Liver (tissue), 9 donors: ENCODE measurements around the gene EPHA6. TPM values are rescaled to one million over a fixed set of nuclear protein-coding genes. Genes with fewer than 3 reads are reported as not detected.

Experiments
- DNase-seq: peaks from one replicate; pipeline ENCODE4 v3.0.0-alpha.2; 2017; ENCODE audit warnings: low spot score
- H3K27ac ChIP-seq, 2 donors: one replicate each; pipeline ENCODE4 v1.7.0; 2013; ENCODE audit warnings: inconsistent platforms in 2 of 2, low read length in 2 of 2, control low read depth in 1 of 2, low read depth in 1 of 2, mild to moderate bottlenecking in 1 of 2
- H3K27me3 ChIP-seq, 4 donors: one replicate each; pipeline versions ENCODE4 v1.6.1 to v1.7.0; 2013; ENCODE audit warnings: low read length in 3 of 4, inconsistent platforms in 1 of 4, mild to moderate bottlenecking in 1 of 4, moderate library complexity in 1 of 4; ENCODE audit not compliant: control insufficient read depth in 4 of 4, insufficient read depth in 4 of 4
- H3K36me3 ChIP-seq, 4 donors: one replicate each; pipeline versions ENCODE4 v1.6.1 to v1.7.0; 2013; ENCODE audit warnings: low read length in 3 of 4, mild to moderate bottlenecking in 3 of 4, low read depth in 1 of 4, moderate library complexity in 1 of 4; ENCODE audit not compliant: control insufficient read depth in 4 of 4, insufficient read depth in 3 of 4
- H3K4me1 ChIP-seq, 4 donors: one replicate each; pipeline versions ENCODE4 v1.6.1 to v1.7.0; 2013; ENCODE audit warnings: low read length in 3 of 4, mild to moderate bottlenecking in 3 of 4, moderate library complexity in 1 of 4; ENCODE audit not compliant: control insufficient read depth in 4 of 4, insufficient read depth in 4 of 4
- H3K4me3 ChIP-seq, 3 donors: one replicate each; pipeline versions ENCODE4 v1.6.1 to v1.7.0; 2013; ENCODE audit warnings: low read length in 3 of 3, control low read depth in 1 of 3, low read depth in 1 of 3, mild to moderate bottlenecking in 1 of 3
- H3K9ac ChIP-seq, 2 donors: one replicate each; pipeline ENCODE4 v1.7.0; 2013; ENCODE audit warnings: low read length in 2 of 2, mild to moderate bottlenecking in 2 of 2, moderate library complexity in 2 of 2, control low read depth in 1 of 2, low read depth in 1 of 2
- H3K9me3 ChIP-seq, 4 donors: one replicate each; pipeline versions ENCODE4 v1.6.1 to v1.7.0; 2013; ENCODE audit warnings: low read length in 3 of 4; ENCODE audit not compliant: control insufficient read depth in 4 of 4
- EGR1 ChIP-seq, 2 donors: IDR thresholded peaks; 2 replicates each; pipeline ENCODE4 v1.6.1; 2016 to 2018; ENCODE audit warnings: antibody characterized with exemption in 2 of 2, low read depth in 2 of 2
- FOXA1 ChIP-seq: IDR thresholded peaks from 2 replicates; pipeline ENCODE4 v1.6.1; 2016; ENCODE audit warnings: antibody characterized with exemption
- FOXA2 ChIP-seq: IDR thresholded peaks from 2 replicates; pipeline ENCODE4 v1.6.1; 2016; ENCODE audit warnings: antibody characterized with exemption
- GABPA ChIP-seq, 2 donors: IDR thresholded peaks in 1 of 2; conservative IDR thresholded peaks in 1 of 2; 2 replicates each; pipeline ENCODE4 v1.6.1; 2016; ENCODE audit warnings: antibody characterized with exemption in 2 of 2, mild to moderate bottlenecking in 1 of 2, moderate library complexity in 1 of 2
- HNF4A ChIP-seq, 2 donors: conservative IDR thresholded peaks; 2 replicates each; pipeline ENCODE4 v1.6.1; 2016; ENCODE audit warnings: antibody characterized with exemption in 2 of 2, mild to moderate bottlenecking in 2 of 2
- HNF4G ChIP-seq: IDR thresholded peaks from 2 replicates; pipeline ENCODE4 v1.6.1; 2016; ENCODE audit warnings: antibody characterized with exemption
- JUND ChIP-seq, 2 donors: IDR thresholded peaks; 2 replicates each; pipeline ENCODE4 v1.6.1; 2016; ENCODE audit warnings: antibody characterized with exemption in 2 of 2
- NR2F2 ChIP-seq: IDR thresholded peaks from 2 replicates; pipeline ENCODE4 v1.6.1; 2016; ENCODE audit warnings: antibody characterized with exemption
- RAD21 ChIP-seq, 2 donors: IDR thresholded peaks; 2 replicates each; pipeline ENCODE4 v1.6.1; 2016; ENCODE audit warnings: antibody characterized with exemption in 2 of 2, mild to moderate bottlenecking in 2 of 2
- RXRA ChIP-seq, 2 donors: IDR thresholded peaks; 2 replicates each; pipeline ENCODE4 v1.6.1; 2017 to 2018; ENCODE audit warnings: antibody characterized with exemption in 2 of 2, mild to moderate bottlenecking in 1 of 2
- SP1 ChIP-seq: IDR thresholded peaks from 2 replicates; pipeline ENCODE4 v1.6.1; 2018; ENCODE audit warnings: antibody characterized with exemption, mild to moderate bottlenecking
- TAF1 ChIP-seq: conservative IDR thresholded peaks from 2 replicates; pipeline ENCODE4 v1.6.1; 2016; ENCODE audit warnings: antibody characterized with exemption, mild to moderate bottlenecking
- YY1 ChIP-seq: IDR thresholded peaks from 2 replicates; pipeline ENCODE4 v1.6.1; 2016; ENCODE audit warnings: antibody characterized with exemption, mild to moderate bottlenecking
- WGBS: extraction: QIAGEN DNeasy Blood & Tissue Kit; methylation state at CpG from one replicate; pipeline ENCODE4 v1.1.7; 2013; 5-methylcytosine and 5-hydroxymethylcytosine counted together
- polyA plus RNA-seq, 2 donors: library from polyadenylated mRNA; stranded (reverse) in 1 of 2; unstranded in 1 of 2; fragments of 200-250 nt in 1 of 2; fragments of >200 nt in 1 of 2; fragmentation: Nextera tagmentation in 1 of 2; extraction: Ambion mirVana in 1 of 2; gene quantifications; one replicate each; pipeline versions ENCODE4 v1.2.1 to v1.2.3, GENCODE V29; 2013 to 2015
- total RNA-seq, 2 donors: library from RNA; depleted of rRNA; stranded (reverse); fragments of >200 nt; gene quantifications; one replicate each; pipeline ENCODE4 v1.2.3, GENCODE V29; 2014
- TF ChIP-seq, protein P1 (sequence below): IDR thresholded peaks from 2 replicates; pipeline ENCODE4 v1.6.1; 2016; ENCODE audit warnings: antibody characterized with exemption
- TF ChIP-seq, protein P2 (sequence below): IDR thresholded peaks from 2 replicates; pipeline ENCODE4 v1.6.1; 2016; ENCODE audit warnings: antibody characterized with exemption
- TF ChIP-seq, protein P3 (sequence below): IDR thresholded peaks from 2 replicates; pipeline ENCODE4 v1.6.1; 2016; ENCODE audit warnings: antibody characterized with exemption
- TF ChIP-seq, protein P4 (sequence below): IDR thresholded peaks from 2 replicates; pipeline ENCODE4 v1.6.1; 2016; ENCODE audit warnings: antibody characterized with exemption, mild to moderate bottlenecking
- TF ChIP-seq, protein P5 (sequence below): fragments of 150-350 bp; IDR thresholded peaks from 2 replicates; pipeline ENCODE4 v1.5.1; 2017; ENCODE audit warnings: improper control_type of control experiment, low read depth, low read length; ENCODE audit not compliant: missing input control
- donor health status: healthy.
- donor health status: healthy.
- donor health status: healthy.
- donor health status: healthy.
- donor health status: healthy.

The EPHA6 gene
- total and polyA plus RNA-seq, 4 donors, result 0.05 to 0.17 (median 0.05) TPM; not detected in 1

DNA sequence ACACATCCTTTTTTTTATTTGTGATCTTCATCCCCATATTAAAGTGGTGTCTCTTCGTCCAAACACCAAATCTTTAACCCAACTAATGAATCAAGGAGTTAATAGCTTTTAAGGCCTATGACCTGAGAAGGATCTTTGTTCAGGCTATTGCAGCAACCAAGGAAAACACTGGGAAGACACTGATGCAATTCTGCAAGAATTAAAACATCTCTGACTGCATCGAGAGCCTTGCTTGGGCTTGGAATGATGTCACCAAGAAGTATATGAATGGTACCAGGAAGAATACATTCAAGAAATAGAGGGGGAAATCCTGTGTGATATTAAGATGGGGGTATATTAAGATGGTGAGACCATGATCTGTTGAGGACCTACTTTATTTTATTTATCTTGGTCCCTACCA is 736.0 kb downstream of the EPHA6 start:
- TF ChIP-seq FOXA1 (no peak), SP1 (no peak), FOXA2 (no peak), HNF4G (no peak), JUND (IDR thresholded peaks at IDR 0.05) (no peak), RAD21 (IDR thresholded peaks at IDR 0.05) (no peak), YY1 (no peak), HNF4A (conservative IDR thresholded peaks at IDR 0.05) (no peak), RXRA (IDR thresholded peaks at IDR 0.05) (no peak), NR2F2 (no peak), GABPA (IDR thresholded peaks at IDR 0.05 in 1 of 2, conservative IDR thresholded peaks at IDR 0.05 in 1 of 2) (no peak), TAF1 (no peak), EGR1 (IDR thresholded peaks at IDR 0.05; ENCODE audit: low read depth in 2 of 2) (no peak)
- TF ChIP-seq, protein P1, sequence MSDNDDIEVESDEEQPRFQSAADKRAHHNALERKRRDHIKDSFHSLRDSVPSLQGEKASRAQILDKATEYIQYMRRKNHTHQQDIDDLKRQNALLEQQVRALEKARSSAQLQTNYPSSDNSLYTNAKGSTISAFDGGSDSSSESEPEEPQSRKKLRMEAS, result no peak
- TF ChIP-seq, protein P2, sequence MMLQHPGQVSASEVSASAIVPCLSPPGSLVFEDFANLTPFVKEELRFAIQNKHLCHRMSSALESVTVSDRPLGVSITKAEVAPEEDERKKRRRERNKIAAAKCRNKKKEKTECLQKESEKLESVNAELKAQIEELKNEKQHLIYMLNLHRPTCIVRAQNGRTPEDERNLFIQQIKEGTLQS, result no peak
- TF ChIP-seq, protein P3, sequence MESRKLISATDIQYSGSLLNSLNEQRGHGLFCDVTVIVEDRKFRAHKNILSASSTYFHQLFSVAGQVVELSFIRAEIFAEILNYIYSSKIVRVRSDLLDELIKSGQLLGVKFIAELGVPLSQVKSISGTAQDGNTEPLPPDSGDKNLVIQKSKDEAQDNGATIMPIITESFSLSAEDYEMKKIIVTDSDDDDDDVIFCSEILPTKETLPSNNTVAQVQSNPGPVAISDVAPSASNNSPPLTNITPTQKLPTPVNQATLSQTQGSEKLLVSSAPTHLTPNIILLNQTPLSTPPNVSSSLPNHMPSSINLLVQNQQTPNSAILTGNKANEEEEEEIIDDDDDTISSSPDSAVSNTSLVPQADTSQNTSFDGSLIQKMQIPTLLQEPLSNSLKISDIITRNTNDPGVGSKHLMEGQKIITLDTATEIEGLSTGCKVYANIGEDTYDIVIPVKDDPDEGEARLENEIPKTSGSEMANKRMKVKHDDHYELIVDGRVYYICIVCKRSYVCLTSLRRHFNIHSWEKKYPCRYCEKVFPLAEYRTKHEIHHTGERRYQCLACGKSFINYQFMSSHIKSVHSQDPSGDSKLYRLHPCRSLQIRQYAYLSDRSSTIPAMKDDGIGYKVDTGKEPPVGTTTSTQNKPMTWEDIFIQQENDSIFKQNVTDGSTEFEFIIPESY, result no peak
- TF ChIP-seq, protein P4, sequence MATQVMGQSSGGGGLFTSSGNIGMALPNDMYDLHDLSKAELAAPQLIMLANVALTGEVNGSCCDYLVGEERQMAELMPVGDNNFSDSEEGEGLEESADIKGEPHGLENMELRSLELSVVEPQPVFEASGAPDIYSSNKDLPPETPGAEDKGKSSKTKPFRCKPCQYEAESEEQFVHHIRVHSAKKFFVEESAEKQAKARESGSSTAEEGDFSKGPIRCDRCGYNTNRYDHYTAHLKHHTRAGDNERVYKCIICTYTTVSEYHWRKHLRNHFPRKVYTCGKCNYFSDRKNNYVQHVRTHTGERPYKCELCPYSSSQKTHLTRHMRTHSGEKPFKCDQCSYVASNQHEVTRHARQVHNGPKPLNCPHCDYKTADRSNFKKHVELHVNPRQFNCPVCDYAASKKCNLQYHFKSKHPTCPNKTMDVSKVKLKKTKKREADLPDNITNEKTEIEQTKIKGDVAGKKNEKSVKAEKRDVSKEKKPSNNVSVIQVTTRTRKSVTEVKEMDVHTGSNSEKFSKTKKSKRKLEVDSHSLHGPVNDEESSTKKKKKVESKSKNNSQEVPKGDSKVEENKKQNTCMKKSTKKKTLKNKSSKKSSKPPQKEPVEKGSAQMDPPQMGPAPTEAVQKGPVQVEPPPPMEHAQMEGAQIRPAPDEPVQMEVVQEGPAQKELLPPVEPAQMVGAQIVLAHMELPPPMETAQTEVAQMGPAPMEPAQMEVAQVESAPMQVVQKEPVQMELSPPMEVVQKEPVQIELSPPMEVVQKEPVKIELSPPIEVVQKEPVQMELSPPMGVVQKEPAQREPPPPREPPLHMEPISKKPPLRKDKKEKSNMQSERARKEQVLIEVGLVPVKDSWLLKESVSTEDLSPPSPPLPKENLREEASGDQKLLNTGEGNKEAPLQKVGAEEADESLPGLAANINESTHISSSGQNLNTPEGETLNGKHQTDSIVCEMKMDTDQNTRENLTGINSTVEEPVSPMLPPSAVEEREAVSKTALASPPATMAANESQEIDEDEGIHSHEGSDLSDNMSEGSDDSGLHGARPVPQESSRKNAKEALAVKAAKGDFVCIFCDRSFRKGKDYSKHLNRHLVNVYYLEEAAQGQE, result no peak
- TF ChIP-seq, protein P5, sequence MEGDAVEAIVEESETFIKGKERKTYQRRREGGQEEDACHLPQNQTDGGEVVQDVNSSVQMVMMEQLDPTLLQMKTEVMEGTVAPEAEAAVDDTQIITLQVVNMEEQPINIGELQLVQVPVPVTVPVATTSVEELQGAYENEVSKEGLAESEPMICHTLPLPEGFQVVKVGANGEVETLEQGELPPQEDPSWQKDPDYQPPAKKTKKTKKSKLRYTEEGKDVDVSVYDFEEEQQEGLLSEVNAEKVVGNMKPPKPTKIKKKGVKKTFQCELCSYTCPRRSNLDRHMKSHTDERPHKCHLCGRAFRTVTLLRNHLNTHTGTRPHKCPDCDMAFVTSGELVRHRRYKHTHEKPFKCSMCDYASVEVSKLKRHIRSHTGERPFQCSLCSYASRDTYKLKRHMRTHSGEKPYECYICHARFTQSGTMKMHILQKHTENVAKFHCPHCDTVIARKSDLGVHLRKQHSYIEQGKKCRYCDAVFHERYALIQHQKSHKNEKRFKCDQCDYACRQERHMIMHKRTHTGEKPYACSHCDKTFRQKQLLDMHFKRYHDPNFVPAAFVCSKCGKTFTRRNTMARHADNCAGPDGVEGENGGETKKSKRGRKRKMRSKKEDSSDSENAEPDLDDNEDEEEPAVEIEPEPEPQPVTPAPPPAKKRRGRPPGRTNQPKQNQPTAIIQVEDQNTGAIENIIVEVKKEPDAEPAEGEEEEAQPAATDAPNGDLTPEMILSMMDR, result no peak
- Histone ChIP-seq H3K9me3 (no peaks in the 10 kb centered on the region), H3K4me1 (no peaks in the 10 kb centered on the region), H3K4me3 (no peak overlapping the region), H3K27ac (no peak overlapping the region), H3K36me3 (no peaks in the 10 kb centered on the region), H3K27me3 (no peaks in the 10 kb centered on the region), H3K9ac (no peak overlapping the region)
- WGBS, result 64% methylated on average over 2 of the region's 2 CpGs
- DNase-seq, result no peak
